NCI-H146 treated with DMSO at 0.1 percent for 48 hours (cell line): ENCODE results near the gene CRACDL.
"Not testable (repeated sequence)": the region's sequence is repeated elsewhere in the genome, so short reads cannot be mapped to it uniquely, and the experiment has no call there.

Experiments
- DNase-seq: peaks from one replicate; lab custom pipeline; 2025; ENCODE audit not compliant: unreplicated experiment; lab: John Stamatoyannopoulos, UW

Gene CRACDL

GRCh38 chr2:98907966-98908905 lies 27.8 kb downstream of the CRACDL start:
- peak; percentile 65 for DNase-seq

- DNase-seq = no peak
Observed at GRCh38 chr2:98907385-98907784, 28.6 kb downstream of the CRACDL start.

- DNase-seq = no peak
Observed at GRCh38 chr2:98903767-98904485, 32.1 kb downstream of the CRACDL start.

DNA sequence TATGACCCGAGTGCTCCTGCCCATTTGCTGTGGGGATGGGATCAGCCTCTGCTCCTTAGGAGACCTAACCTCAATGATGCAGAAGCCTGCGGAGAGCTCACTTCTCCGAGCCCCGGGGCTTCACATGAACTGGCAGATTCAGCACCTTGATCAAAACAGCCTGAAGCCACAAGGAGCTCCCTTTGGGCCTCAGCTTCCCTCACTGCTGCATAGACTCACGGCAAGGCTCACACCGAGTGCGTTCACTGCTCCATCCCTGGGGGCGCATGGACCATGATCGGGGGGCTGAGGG lies 33.0 kb downstream of the CRACDL start:
- DNase-seq = no peak

GRCh38 chr2:98902209-98903063 lies 33.6 kb downstream of the CRACDL start:
- no peak for DNase-seq

GRCh38 chr2:98901702-98902101 lies 34.3 kb downstream of the CRACDL start:
- no peak for DNase-seq

DNA sequence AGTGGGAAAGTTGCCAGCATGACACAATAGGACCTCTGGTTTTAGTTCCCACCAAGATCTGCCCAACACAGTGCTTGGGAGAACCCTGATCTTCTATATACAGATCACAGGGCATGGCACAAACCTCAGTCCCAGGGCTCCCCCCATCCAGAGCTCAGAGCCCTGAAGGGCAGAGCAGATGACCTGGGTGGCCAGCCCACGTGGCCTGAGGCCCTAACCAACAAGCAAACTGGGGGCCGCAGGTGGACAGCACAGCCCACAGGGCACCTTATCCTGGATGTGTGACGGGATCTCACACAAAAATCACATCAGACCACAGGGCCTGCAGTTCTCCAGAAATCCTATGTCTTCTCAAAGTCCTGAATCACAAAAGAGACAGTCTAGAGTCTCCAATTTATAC lies 34.7 kb downstream of the CRACDL start:
- no peak for DNase-seq

DNA sequence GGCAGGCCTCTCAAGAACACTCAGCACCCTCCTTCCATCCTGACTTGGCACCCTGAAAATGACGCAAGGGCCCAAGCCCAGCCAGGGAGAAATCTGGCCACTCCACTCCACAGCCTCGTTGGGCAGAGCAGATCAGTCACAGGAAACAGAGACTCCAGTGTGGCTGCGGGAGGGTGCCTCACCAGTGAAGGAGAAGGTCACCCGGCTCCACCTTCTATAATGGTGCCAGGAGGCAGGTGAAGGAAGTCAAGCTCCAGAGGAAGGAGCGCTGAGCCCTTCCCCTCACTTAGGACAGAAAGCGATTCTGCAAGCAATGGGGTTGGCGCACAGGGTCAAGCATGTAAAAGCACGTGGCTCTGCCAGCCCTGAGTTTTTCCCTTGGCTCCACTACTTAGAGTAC lies 35.3 kb downstream of the CRACDL start:
- DNase-seq = no peak

- not testable (repeated sequence) for DNase-seq
Observed at GRCh38 chr2:98899703-98900078, 36.3 kb downstream of the CRACDL start.

DNA sequence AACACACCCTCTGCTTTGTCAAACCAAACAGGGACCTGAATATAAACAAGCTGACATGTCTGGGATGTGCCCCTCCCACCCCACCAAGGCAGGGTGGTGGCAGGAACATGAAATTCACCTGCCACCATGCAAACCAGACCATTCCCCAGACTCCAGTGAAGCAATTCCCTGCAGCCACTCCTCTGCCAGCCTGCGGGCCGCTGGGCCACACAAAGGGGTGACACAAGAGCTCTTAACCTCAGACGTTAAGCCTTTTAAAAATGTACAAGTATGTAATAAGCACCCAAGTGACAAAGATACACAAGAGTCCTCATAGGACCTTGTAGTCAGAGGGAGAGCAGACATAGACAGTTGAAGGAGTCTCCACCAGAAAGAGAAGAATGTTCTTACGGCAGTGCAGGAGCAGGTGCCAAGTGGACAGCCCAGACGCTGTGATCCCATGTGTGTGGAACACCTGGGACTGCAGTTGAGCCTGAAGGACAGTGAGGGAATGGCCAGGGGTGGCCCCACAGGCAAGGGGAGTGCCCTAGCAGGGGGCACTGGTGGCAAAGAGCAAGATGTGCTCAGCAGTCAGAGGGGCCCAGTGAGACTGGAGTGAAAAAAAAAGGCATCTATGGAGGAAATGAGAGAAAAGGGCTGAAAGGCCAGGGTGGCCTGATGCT lies 36.9 kb downstream of the CRACDL start:
- DNase-seq = no peak

DNA sequence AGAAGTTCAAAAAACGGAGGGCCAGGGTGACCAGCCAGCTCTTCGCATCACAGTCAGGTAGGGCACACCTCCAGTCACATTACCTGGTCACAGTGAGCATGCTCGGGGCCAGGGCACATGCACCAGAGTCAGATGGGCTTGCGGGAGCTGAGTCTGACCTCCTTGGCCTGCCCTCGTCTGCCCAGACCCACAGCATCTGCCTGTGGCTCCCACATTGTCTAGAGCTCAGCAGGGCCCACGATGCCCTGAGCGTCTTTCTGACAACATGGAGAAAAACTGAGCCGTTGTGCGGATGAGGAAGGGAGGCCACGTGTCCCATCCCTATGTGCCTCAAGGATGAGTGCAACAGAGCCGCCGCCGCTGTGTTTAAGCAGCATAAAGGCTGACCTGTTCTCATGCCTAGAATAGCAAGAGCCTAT lies 37.6 kb downstream of the CRACDL start:
- DNase-seq = no peak

GRCh38 chr2:98897746-98898145 lies 38.3 kb downstream of the CRACDL start:
- no peak for DNase-seq

- no peak for DNase-seq
Observed at GRCh38 chr2:98896944-98897343, 39.1 kb downstream of the CRACDL start.

DNA sequence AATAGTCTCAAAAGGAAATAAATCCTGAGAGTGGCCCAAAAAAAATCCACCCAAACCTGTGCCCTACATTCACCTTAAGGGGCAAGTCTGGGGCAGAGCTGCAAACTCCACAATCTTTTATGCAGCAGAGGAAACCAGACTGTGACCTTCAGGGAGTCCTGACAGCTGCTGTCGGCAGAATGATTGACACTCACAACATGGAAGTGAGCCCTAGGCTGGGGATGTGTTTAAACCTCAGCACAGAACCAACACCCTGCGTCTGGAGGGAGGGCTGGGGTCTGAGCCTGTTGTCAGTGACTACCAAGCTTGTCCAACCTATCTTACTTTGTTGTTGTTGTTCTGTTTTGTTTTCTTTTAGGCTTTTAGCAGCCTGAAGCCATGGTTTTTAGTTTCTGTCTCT lies 39.6 kb downstream of the CRACDL start:
- no peak for DNase-seq

GRCh38 chr2:98895901-98896300 lies 40.1 kb downstream of the CRACDL start:
- DNase-seq = no peak

DNA sequence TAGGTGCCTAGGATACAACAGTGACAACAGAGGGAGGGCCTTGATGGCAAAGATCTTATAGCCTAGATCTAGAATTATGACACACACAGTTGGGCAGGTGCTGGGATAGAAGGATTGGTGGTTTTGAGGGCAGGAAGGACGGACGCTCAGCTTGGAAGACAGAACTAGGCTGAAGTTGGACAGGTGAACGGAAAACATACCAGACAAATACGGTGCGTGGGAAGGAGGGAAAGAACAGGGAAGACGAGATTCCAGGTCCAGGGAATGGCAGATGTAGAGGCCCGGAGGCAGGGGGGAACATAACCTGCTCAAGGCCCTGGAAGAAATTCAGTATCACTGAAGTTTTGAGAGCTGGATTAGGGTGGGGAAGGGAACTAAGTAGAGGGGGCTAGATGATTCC lies 40.8 kb downstream of the CRACDL start:
- DNase-seq = no peak

DNA sequence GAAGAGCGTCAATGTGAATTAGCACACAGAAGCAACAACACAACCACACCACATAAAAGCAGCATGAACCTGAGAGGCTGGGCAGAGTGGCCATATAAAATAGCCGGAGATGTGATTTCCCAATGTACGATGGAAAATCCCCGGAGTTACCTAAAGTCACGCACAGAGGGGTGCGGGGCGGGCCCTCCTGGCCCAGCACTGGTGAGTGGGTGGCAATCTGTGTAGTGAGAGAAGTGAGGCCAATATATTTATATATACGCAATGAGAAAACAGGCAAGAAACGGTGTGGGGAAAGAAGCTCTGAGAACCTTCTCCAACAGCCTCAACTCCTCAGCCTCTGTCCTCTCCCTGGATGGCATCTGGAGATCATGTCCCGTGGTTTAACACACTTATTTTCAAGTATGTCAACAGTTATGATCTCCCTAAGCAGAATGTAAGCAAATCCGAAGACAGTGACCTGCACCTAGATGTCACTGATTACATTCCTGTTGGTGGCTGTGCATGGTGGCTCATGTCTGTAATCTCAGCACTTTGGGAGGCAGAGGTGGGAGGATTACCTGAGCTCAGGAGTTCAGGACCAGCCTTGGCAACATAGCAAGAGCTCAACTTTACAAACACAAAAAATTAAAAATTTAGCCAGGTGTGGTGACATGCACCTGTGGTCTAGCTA lies 41.6 kb downstream of the CRACDL start:
- DNase-seq = no peak

- no peak for DNase-seq
Observed at GRCh38 chr2:98893911-98894321, 42.1 kb downstream of the CRACDL start.

- DNase-seq = no peak
Observed at GRCh38 chr2:98892871-98893270, 43.2 kb downstream of the CRACDL start.

DNA sequence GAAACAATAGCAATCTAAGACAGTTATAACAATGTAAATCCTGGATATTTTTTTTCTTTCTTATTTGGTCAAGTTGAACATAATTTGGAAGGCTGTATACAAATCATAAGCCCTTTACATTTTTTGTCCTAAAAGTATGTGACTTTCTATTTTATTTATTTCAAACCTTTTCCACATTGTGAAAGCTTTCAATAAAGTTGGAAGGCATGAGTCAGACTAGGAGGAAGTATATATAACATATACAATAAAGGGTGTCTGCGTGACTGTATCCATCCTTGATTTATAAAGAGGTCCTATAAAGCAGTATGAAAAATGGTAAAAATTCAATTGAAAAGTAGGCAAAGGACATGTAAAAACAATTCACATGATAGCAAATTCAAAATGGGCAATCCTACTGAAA lies 44.4 kb downstream of the CRACDL start:
- DNase-seq = no peak
